ENCODE measurements around the gene GLUL.
A peak's percentile ranks its signal among the peaks of the same experiment; 100 is the strongest.

Gene GLUL

GRCh38 chr1:182397653-182398393 is 6.2 kb upstream of the GLUL start:
- peak in 1 of 2 donors; percentile 18 for DNase-seq (ENCODE audit: low read depth in 2 of 2)
- no peak for TF ChIP-seq CTCF (IDR thresholded peaks at IDR 0.05; ENCODE audit: low read depth, low read length)
- no peak overlapping the region for H3K4me3 ChIP-seq (replicated peaks in 1 of 2; ENCODE audit: low read depth in 2 of 2, low read length in 2 of 2)

- no peak for DNase-seq (ENCODE audit: low read depth in 2 of 2)
- no peak for TF ChIP-seq CTCF (IDR thresholded peaks at IDR 0.05; ENCODE audit: low read depth, low read length)
Observed at GRCh38 chr1:182395906-182396305, 4.3 kb upstream of the GLUL start.

GRCh38 chr1:182394055-182394775 is 2.6 kb upstream of the GLUL start:
- TF ChIP-seq CTCF (IDR thresholded peaks at IDR 0.05; ENCODE audit: low read depth, low read length) = no peak
- no peak overlapping the region for H3K4me3 ChIP-seq (replicated peaks in 1 of 2; ENCODE audit: low read depth in 2 of 2, low read length in 2 of 2)
- peak in 1 of 2 donors; percentile 34 for DNase-seq (ENCODE audit: low read depth in 2 of 2)

More at GRCh38 chr1:182395906-182396305, 4.3 kb upstream of the GLUL start:
- no peak overlapping the region for H3K4me3 ChIP-seq (replicated peaks in 1 of 2; ENCODE audit: low read depth in 2 of 2, low read length in 2 of 2)

GRCh38 chr1:182392050-182393028 is 749 bp upstream of the GLUL start:
- peak; percentile 54 to 65 for DNase-seq (ENCODE audit: low read depth in 2 of 2)
- no peak for TF ChIP-seq CTCF (IDR thresholded peaks at IDR 0.05; ENCODE audit: low read depth, low read length)

GRCh38 chr1:182391028-182391361 is 595 bp downstream of the GLUL start:
- peak overlapping the region; percentile 84 to 88 for H3K4me3 ChIP-seq (replicated peaks in 1 of 2; ENCODE audit: low read depth in 2 of 2, low read length in 2 of 2)
- TF ChIP-seq CTCF (IDR thresholded peaks at IDR 0.05; ENCODE audit: low read depth, low read length) = no peak
- no peak for DNase-seq (ENCODE audit: low read depth in 2 of 2)

More at GRCh38 chr1:182392050-182393028, 749 bp upstream of the GLUL start:
- H3K4me3 ChIP-seq (replicated peaks in 1 of 2; ENCODE audit: low read depth in 2 of 2, low read length in 2 of 2) = peak overlapping the region; percentile 59 to 84

GRCh38 chr1:182389619-182390047 is 2.0 kb downstream of the GLUL start:
- no peak for TF ChIP-seq CTCF (IDR thresholded peaks at IDR 0.05; ENCODE audit: low read depth, low read length)
- peak in 1 of 2 donors; percentile 11 for DNase-seq (ENCODE audit: low read depth in 2 of 2)

More at GRCh38 chr1:182389619-182390047, 2.0 kb downstream of the GLUL start:
- H3K4me3 ChIP-seq (replicated peaks in 1 of 2; ENCODE audit: low read depth in 2 of 2, low read length in 2 of 2) = peak overlapping the region; percentile 84 to 88

Data from cardiac fibroblast (primary cell).